Measurements from ENCODE around the gene TCL1A. TPM values are rescaled to one million over a fixed set of nuclear protein-coding genes. Genes with fewer than 3 reads are reported as not detected.
"Not testable (repeated sequence)": the region's sequence is repeated elsewhere in the genome, so short reads cannot be mapped to it uniquely, and the experiment has no call there.

The TCL1A gene
- total and polyA plus RNA-seq, 4 donors = 0.21 to 5.0 (median 1.6) TPM

- Histone ChIP-seq H3K36me3 (ENCODE audit: control insufficient read depth in 4 of 4, insufficient read depth in 4 of 4, low read length in 4 of 4) (no peaks in the 10 kb centered on the region), H3K27me3 (ENCODE audit: control insufficient read depth in 3 of 3, insufficient read depth in 3 of 3, low read length in 2 of 3) (no peaks in the 10 kb centered on the region), H3K9ac (ENCODE audit: insufficient read depth in 1 of 2, low read length in 2 of 2) (no peak overlapping the region), H3K4me1 (ENCODE audit: control insufficient read depth in 5 of 5, insufficient read depth in 5 of 5, low read length in 5 of 5) (no peaks in the 10 kb centered on the region), H3K27ac (ENCODE audit: low read depth in 1 of 2, low read length in 1 of 2) (no peak overlapping the region), H3K9me3 (ENCODE audit: control insufficient read depth in 4 of 4, insufficient read depth in 3 of 4, low read length in 3 of 4) (peaks cover 0 to 3% (median 0%) of the 10 kb centered on the region in 4 donors), H3K4me3 (no peak overlapping the region)
- DNase-seq (no peak), ATAC-seq (ENCODE audit: insufficient read depth, low FRiP score) (no peak)
- no peak for TF ChIP-seq CTCF (IDR thresholded peaks at IDR 0.05; ENCODE audit: control extremely low read depth, extremely low read depth)
- 93 to 96% methylated on average over 1 of the region's 1 CpG for WGBS, 2 donors
These were observed 19.3 kb upstream of the TCL1A start for GRCh38 chr14:95733212-95733611.

DNA sequence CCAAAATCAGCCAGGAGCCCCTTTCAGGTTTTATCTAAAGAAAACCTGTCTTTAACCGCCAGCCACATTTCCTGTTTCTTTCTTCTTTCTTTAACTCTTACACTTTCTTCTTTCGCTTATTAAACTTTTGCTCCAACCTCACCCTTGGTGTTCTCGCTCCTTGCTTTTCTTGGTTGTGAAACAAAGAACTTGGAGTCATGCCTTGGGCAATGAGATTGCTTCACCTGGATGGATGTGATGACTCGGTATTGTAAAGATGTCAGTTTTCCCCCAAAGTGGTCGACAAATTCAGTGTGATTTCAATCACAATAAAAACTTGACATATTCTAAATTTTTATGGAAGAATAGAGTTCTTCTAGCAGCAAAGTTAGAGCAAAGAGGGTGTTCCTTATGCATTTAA lies 16.2 kb upstream of the TCL1A start:
- DNase-seq (no peak), ATAC-seq (ENCODE audit: insufficient read depth, low FRiP score) (no peak)
- Histone ChIP-seq H3K36me3 (ENCODE audit: control insufficient read depth in 4 of 4, insufficient read depth in 4 of 4, low read length in 4 of 4) (no peaks in the 10 kb centered on the region), H3K27me3 (ENCODE audit: control insufficient read depth in 3 of 3, insufficient read depth in 3 of 3, low read length in 2 of 3) (no peaks in the 10 kb centered on the region), H3K27ac (ENCODE audit: low read depth in 1 of 2, low read length in 1 of 2) (no peak overlapping the region), H3K9ac (ENCODE audit: insufficient read depth in 1 of 2, low read length in 2 of 2) (no peak overlapping the region), H3K4me1 (ENCODE audit: control insufficient read depth in 5 of 5, insufficient read depth in 5 of 5, low read length in 5 of 5) (no peaks in the 10 kb centered on the region), H3K9me3 (ENCODE audit: control insufficient read depth in 4 of 4, insufficient read depth in 3 of 4, low read length in 3 of 4) (peaks cover 0 to 3% (median 0%) of the 10 kb centered on the region in 4 donors), H3K4me3 (no peak overlapping the region)
- 90 to 94% methylated on average over 5 of the region's 5 CpGs for WGBS, 2 donors
- TF ChIP-seq CTCF (IDR thresholded peaks at IDR 0.05; ENCODE audit: control extremely low read depth, extremely low read depth) = no peak

DNA sequence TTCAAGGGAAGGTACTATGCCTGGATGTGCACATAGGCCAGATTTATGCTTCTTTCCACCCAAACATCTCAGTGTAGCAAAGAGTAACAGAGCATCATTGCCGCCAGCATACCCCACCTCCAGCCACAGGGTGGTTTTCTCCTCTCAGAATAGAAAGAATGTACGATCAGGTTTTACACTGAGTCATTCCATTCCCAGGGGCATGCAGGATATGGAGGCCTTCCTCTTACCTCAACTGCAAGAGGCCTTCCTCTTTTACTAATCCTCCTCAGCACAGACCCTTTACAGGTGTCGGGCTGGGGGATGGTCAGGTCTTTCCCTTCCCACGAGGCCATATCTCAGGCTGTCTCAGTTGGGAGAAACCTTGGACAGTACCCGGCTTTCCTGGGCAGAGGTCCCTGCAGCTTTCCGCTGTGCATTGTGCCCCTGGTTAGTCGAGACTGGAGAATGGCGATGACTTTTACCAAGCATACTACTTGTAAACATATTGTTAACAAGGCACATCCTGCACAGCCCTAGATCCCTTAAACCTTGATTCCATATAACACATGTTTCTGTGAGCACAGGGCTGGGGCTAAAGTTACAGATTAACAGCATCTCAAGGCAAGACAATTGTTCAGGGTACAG lies 15.6 kb upstream of the TCL1A start:
- not testable (repeated sequence) for H3K4me3 ChIP-seq; H3K27ac ChIP-seq (ENCODE audit: low read depth in 1 of 2, low read length in 1 of 2); H3K9ac ChIP-seq (ENCODE audit: insufficient read depth in 1 of 2, low read length in 2 of 2); H3K27me3 ChIP-seq (ENCODE audit: control insufficient read depth in 3 of 3, insufficient read depth in 3 of 3, low read length in 2 of 3); H3K9me3 ChIP-seq (ENCODE audit: control insufficient read depth in 4 of 4, insufficient read depth in 3 of 4, low read length in 3 of 4); DNase-seq; H3K4me1 ChIP-seq (ENCODE audit: control insufficient read depth in 5 of 5, insufficient read depth in 5 of 5, low read length in 5 of 5); ATAC-seq (ENCODE audit: insufficient read depth, low FRiP score); H3K36me3 ChIP-seq (ENCODE audit: control insufficient read depth in 4 of 4, insufficient read depth in 4 of 4, low read length in 4 of 4)
- WGBS, 2 donors = 67 to 72% methylated on average over 8 of the region's 8 CpGs

GRCh38 chr14:95727056-95727700 lies 13.3 kb upstream of the TCL1A start:
- H3K4me1 ChIP-seq (ENCODE audit: control insufficient read depth in 5 of 5, insufficient read depth in 5 of 5, low read length in 5 of 5) = no peaks in the 10 kb centered on the region
- H3K27ac ChIP-seq (ENCODE audit: low read depth in 1 of 2, low read length in 1 of 2) = no peak overlapping the region
- WGBS, 2 donors = 61 to 79% methylated on average over 6 of the region's 6 CpGs
- DNase-seq (no peak), ATAC-seq (ENCODE audit: insufficient read depth, low FRiP score) (no peak)
- H3K4me3 ChIP-seq = no peak overlapping the region
- no peak for TF ChIP-seq CTCF (IDR thresholded peaks at IDR 0.05; ENCODE audit: control extremely low read depth, extremely low read depth)
- H3K27me3 ChIP-seq (ENCODE audit: control insufficient read depth in 3 of 3, insufficient read depth in 3 of 3, low read length in 2 of 3) = no peaks in the 10 kb centered on the region
- no peaks in the 10 kb centered on the region for H3K36me3 ChIP-seq (ENCODE audit: control insufficient read depth in 4 of 4, insufficient read depth in 4 of 4, low read length in 4 of 4)
- H3K9ac ChIP-seq (ENCODE audit: insufficient read depth in 1 of 2, low read length in 2 of 2) = no peak overlapping the region
- H3K9me3 ChIP-seq (ENCODE audit: control insufficient read depth in 4 of 4, insufficient read depth in 3 of 4, low read length in 3 of 4) = peaks cover 0 to 12% (median 3%) of the 10 kb centered on the region in 4 donors

Data from lung (tissue), 12 donors.